Spleen (tissue), 7 donors: Measurements from ENCODE around the gene ARSB.

Source experiments
- CTCF ChIP-seq, 11 experiments: fragments of 200-600 bp in 7 of 11; fragments of 450-650 bp in 4 of 11; sonication (generic) in 4 of 11; IDR thresholded peaks in 8 of 11; conservative IDR thresholded peaks in 3 of 11; 1 replicate in 7 of 11; 2 replicates in 4 of 11; pipeline versions ENCODE4 v1.4.0 to v1.8.0; 2016 to 2021; ENCODE audit warnings: antibody characterized with exemption in 11 of 11, inconsistent platforms in 4 of 11, mild to moderate bottlenecking in 1 of 11
- POLR2AphosphoS5 ChIP-seq, 3 donors: sonication (generic); formaldehyde crosslinking; IDR thresholded peaks; one replicate each; pipeline ENCODE4 v1.5.1; 2017; ENCODE audit warnings: antibody characterized with exemption in 3 of 3
- donor health status: DM: no; HTN: no; CAD: no; lungs with moderate emphysema.
- donor health status: DM: no; HTN: no; CAD: no.
- donor health status: DM: no; HTN: no; CAD: no.

- TF ChIP-seq POLR2AphosphoS5 (IDR thresholded peaks at IDR 0.05) (no peak), CTCF (IDR thresholded peaks at IDR 0.05 in 8 of 11, conservative IDR thresholded peaks at IDR 0.05 in 3 of 11) (no peak)
These were observed 181.2 kb downstream of the ARSB start for GRCh38 chr5:78803941-78804340.
